IPS DF 6.9 (cell line): ENCODE measurements around the gene SEC11A.
"Not testable (repeated sequence)": the region's sequence is repeated elsewhere in the genome, so short reads cannot be mapped to it uniquely, and the experiment has no call there.

Experiments used
- DNase-seq: peaks from one replicate; pipeline ENCODE4 v3.0.0-alpha.2; 2013; ENCODE audit warnings: low read depth, low spot score
- H3K27ac ChIP-seq: one replicate; pipeline ENCODE4 v1.5.1; 2013; ENCODE audit warnings: low read length, control low read depth
- H3K27me3 ChIP-seq: 2 replicates; pipeline ENCODE4 v1.6.1; 2013; ENCODE audit warnings: mild to moderate bottlenecking, low read length; ENCODE audit not compliant: control insufficient read depth, insufficient read depth
- H3K36me3 ChIP-seq: 2 replicates; pipeline ENCODE4 v1.6.1; 2013; ENCODE audit warnings: low read length; ENCODE audit not compliant: control insufficient read depth, insufficient read depth
- H3K4me1 ChIP-seq: 2 replicates; pipeline ENCODE4 v1.6.1; 2013; ENCODE audit warnings: low read length; ENCODE audit not compliant: control insufficient read depth, insufficient read depth
- H3K4me3 ChIP-seq: 2 replicates; pipeline ENCODE4 v1.5.1; 2013; ENCODE audit warnings: mild to moderate bottlenecking, low read length
- H3K9me3 ChIP-seq: 2 replicates; pipeline ENCODE4 v1.6.1; 2013; ENCODE audit warnings: low read length, inconsistent platforms; ENCODE audit not compliant: control insufficient read depth, insufficient read depth
- WGBS: extraction: QIAGEN DNeasy Blood & Tissue Kit; methylation state at CpG from one replicate; pipeline ENCODE4 v1.1.7; 2013; ENCODE audit warnings: mixed read lengths, missing lambda C conversion rate; ENCODE audit not compliant: insufficient read length, insufficient coverage; 5-methylcytosine and 5-hydroxymethylcytosine counted together

SEC11A gene

DNA sequence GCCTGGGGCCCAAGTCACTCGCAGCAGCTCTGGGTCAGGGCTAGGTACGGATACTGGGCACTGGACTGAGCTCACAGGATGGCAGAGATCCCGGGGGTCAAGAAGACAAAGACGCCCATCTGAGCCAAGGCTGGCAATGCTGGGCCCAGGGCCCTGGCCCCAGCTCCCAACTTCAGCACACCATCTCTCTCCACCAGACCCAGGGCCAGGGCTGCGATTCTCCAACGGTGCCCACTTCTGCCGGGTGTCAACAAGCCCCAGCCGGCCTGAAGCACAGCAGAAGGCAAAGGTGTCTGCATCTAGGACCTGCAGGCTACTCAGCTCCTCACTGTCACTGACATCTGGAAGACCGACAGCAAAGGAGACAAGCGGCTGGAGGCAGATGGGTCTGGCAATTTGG, 70.4 kb downstream of the SEC11A start:
- Histone ChIP-seq H3K36me3 (peaks cover 39% of the 10 kb centered on the region), H3K4me1 (no peaks in the 10 kb centered on the region), H3K27ac (no peak overlapping the region), H3K27me3 (no peaks in the 10 kb centered on the region), H3K4me3 (no peak overlapping the region), H3K9me3 (no peaks in the 10 kb centered on the region)
- DNase-seq, result no peak
- WGBS, result no CpG with 5 or more reads among the region's 10 CpGs

DNA sequence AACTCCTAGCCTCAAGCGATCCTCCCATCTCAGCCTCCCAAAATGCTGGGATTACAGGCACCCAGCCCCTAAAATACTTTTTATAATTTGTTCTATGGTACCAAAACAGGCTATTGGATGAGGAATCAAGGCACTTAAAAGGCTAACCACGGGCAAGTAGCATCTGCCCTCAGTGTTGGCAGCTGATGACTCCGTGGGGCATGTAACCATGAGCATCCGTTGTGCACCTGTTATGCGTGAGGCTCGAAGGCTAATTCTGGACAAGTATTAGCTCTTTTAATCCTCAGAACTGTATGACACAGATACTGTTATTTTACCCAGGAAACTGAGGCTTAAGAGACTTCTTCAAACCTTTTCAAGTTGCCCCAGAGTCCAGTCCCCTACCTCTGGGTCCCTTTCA, 72.1 kb downstream of the SEC11A start:
- H3K36me3 ChIP-seq, result peaks cover 40% of the 10 kb centered on the region
- no peak for DNase-seq
- H3K27ac ChIP-seq, result no peak overlapping the region
- no peaks in the 10 kb centered on the region for H3K9me3 ChIP-seq
- no peaks in the 10 kb centered on the region for H3K4me1 ChIP-seq
- no peaks in the 10 kb centered on the region for H3K27me3 ChIP-seq
- WGBS, result no CpG with 5 or more reads among the region's 6 CpGs
- no peak overlapping the region for H3K4me3 ChIP-seq

DNA sequence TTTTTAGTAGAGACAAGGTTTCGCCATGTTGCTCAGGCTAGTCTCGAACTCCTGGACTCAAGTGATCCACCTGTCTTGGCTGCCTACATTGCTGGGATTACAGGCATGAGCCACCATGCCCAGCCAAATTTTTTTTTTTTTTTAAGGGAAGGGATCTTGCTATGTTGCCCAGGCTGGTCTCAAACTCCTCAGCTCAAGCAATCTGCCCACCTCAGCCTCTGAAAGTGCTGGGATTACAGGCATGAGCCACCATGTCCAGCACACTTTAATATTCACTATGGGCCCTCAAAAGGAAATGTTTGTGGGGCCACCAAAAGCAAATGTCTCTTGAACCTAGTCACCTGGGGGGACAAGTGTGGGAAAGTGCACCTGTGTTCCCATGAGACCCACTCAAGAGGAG, 73.3 kb downstream of the SEC11A start:
- DNase-seq, result not testable (repeated sequence)
- WGBS, result no CpG with 5 or more reads among the region's 2 CpGs

DNA sequence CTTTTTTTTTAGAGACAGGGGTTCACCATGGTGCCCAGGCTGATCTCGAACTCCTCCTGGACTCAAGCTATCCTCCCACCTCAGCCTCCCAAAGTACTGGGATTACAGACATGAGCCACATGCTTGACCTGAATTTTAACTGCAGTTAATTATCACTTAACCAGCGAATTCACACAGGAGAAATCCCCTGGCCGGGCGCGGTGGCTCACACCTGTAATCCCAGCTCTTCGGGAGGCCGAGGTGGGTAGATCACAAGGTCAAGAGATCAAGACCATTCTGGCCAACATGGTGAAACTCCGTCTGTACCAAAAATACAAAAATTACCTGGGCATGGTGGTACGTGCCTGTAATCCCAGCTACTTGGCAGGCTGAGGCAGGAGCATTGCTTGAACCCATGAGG, 74.1 kb downstream of the SEC11A start:
- H3K4me1 ChIP-seq, H3K27me3 ChIP-seq, DNase-seq, H3K27ac ChIP-seq, H3K9me3 ChIP-seq, H3K4me3 ChIP-seq: not testable (repeated sequence)
- peaks cover 26% of the 10 kb centered on the region for H3K36me3 ChIP-seq
- no CpG with 5 or more reads among the region's 9 CpGs for WGBS

More for the DNA sequence above, 73.3 kb downstream of the SEC11A start:
- not testable (repeated sequence) for H3K9me3 ChIP-seq, H3K4me3 ChIP-seq, H3K4me1 ChIP-seq, H3K27ac ChIP-seq, H3K27me3 ChIP-seq
- peaks cover 30% of the 10 kb centered on the region for H3K36me3 ChIP-seq

DNA sequence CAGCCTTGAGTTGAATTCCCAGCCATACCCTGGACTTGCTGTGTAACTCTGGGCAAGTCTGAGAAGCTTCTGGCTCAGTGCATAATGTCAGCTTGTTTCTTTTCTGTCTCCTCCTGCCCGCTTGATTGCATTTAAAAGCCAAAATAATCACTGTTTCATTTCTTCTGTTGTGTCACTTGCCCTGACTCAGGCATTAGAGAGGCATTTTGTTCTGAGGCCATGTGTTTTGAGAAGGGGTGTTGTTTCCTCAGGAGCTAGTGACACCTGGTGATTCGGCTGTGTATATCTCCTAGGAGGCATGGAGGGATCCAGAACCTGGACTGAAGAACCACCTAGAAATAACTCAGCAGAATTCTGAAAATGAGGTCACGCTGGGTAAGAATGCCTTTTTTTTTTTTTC, 77.8 kb downstream of the SEC11A start:
- Histone ChIP-seq H3K27me3 (no peaks in the 10 kb centered on the region), H3K4me3 (no peak overlapping the region), H3K4me1 (no peaks in the 10 kb centered on the region), H3K27ac (no peak overlapping the region), H3K9me3 (no peaks in the 10 kb centered on the region), H3K36me3 (peaks cover 5% of the 10 kb centered on the region; the same call in 1 of the 2 replicates)
- no CpG with 5 or more reads among the region's 3 CpGs for WGBS
- no peak for DNase-seq

DNA sequence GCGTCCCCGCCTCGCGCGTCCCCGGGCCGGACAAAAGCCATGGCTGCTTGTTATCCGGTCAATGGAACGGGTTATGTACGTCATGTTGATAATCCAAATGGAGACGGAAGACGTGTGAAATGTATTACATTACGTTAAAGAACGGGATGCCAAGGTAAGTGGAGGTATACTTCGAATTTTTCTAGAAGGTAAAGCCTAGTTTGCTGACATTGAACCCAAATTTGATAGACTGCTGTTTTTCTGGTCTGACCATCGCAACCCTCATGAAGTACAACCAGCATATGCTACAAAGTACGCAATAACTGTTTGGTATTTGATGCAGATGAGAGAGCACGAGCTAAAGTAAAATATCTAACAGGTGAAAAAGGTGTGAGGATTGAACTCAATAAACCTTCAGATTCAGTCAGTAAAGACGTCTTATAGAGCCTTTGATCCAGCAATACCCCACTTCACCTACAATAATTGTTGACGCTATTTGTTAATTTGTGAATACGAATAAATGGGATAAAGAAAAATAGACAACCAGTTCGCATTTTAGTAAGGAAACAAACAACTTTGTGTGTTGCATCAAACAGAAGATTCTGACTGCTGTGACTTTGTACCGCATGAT, 81.6 kb downstream of the SEC11A start:
- no peak overlapping the region for H3K27ac ChIP-seq
- no peaks in the 10 kb centered on the region; the same call in 1 of the 2 replicates for H3K4me1 ChIP-seq
- no peak for DNase-seq
- no peaks in the 10 kb centered on the region for H3K36me3 ChIP-seq
- peak overlapping the region; percentile 38; the same call in 1 of the 2 replicates for H3K4me3 ChIP-seq
- H3K27me3 ChIP-seq, result no peaks in the 10 kb centered on the region
- 100% methylated on average over 2 of the region's 23 CpGs for WGBS
- H3K9me3 ChIP-seq, result no peaks in the 10 kb centered on the region

DNA sequence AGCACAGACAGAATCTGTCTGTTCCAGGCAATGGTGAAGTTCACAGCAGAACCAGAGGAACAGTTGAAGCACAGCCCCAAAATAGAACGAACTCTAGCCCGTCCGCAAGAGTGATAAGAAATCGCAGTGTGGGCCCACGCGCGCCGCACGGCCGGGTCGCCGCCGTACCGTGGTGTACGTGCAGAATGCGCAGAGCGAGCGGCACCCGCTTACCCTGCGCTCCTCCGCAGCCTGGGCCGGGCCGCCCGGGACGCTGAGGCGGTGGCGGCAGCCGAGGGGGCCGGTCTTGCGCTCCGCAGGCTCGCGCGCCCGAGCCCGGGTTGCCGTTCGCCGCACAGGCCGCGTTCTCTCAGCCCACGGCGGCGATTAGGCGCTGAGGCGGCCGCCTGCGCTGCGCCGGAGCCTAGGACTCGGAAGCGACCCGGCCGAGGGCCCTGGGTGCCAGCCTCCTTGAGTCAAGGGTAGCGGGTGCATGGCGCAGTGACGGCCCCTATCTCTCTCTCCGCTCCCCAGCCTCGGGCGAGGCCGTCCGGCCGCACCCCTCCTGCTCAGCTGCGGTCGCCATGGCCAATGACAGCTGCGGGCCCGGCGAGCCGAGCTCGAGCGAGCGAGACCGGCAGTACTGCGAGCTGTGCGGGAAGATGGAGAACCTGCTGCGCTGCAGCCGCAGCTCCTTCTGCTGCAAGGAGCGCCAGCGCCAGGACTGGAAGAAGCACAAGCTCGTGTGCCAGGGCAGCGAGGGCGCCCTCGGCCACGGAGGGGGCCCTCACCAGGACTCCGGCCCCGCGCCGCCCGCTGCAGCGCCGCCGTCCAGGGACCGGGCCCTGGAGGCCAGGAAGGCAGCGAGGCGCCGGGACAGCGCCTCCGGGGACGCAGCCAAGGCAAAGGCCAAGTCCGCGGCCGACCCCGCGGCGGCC, 82.4 kb downstream of the SEC11A start:
- no peak for DNase-seq
- H3K27ac ChIP-seq, result no peak overlapping the region
- no peaks in the 10 kb centered on the region for H3K36me3 ChIP-seq
- H3K9me3 ChIP-seq, result no peaks in the 10 kb centered on the region
- H3K27me3 ChIP-seq, result no peaks in the 10 kb centered on the region
- H3K4me1 ChIP-seq, result no peaks in the 10 kb centered on the region; the same call in 1 of the 2 replicates
- no CpG with 5 or more reads among the region's 105 CpGs for WGBS
- H3K4me3 ChIP-seq, result peak overlapping the region; percentile 38; the same call in 1 of the 2 replicates

DNA sequence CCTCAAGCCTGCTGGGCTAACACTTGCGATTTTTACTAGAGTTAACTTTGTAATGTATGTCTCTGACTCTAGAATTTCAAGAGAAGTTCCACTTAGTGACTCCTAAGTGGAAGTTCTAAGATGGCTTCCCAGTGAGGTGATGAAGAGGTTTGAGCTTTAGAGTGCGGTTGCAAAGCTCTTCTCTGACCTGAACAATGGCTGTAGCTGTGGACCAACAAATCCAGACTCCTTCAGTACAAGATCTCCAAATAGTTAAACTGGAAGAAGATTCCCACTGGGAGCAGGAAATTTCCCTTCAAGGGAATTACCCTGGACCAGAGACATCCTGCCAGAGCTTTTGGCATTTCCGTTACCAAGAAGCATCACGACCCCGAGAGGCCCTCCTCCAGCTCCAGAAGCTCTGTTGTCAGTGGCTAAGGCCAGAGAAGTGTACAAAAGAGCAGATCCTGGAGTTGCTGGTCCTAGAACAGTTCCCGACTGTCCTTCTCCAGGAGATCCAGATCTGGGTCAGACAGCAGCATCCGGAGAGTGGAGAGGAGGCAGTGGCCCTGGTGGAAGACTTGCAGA, 84.2 kb downstream of the SEC11A start:
- no peaks in the 10 kb centered on the region; the same call in 1 of the 2 replicates for H3K4me1 ChIP-seq
- H3K9me3 ChIP-seq, result no peaks in the 10 kb centered on the region
- no CpG with 5 or more reads among the region's 7 CpGs for WGBS
- peak overlapping the region; percentile 46; the same call in 1 of the 2 replicates for H3K4me3 ChIP-seq
- no peaks in the 10 kb centered on the region for H3K36me3 ChIP-seq
- no peak overlapping the region for H3K27ac ChIP-seq
- H3K27me3 ChIP-seq, result no peaks in the 10 kb centered on the region
- no peak for DNase-seq

DNA sequence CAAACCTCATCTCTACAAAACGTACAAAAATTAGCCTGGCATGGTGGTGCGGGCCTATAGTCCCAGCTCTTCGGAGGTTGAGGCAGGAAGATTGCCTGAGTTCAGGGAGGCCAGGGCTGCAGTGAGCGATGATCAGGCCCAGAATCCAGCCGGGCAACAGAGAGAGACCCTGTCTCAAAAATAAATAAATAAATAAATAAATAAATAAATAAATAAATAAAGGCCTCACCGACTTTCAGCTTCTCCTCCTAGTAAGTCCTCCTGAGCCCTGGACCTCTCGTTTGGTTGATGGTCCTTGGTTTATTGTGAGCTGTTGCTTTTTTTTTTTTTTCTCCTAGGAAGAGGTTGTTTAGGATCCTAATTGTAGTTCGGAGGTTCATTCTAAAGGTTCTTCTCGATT, 86.9 kb downstream of the SEC11A start:
- no peak for DNase-seq
- WGBS, result no CpG with 5 or more reads among the region's 9 CpGs
- no peaks in the 10 kb centered on the region for H3K36me3 ChIP-seq
- H3K27ac ChIP-seq, result no peak overlapping the region
- no peaks in the 10 kb centered on the region; the same call in 1 of the 2 replicates for H3K4me1 ChIP-seq
- H3K27me3 ChIP-seq, result no peaks in the 10 kb centered on the region
- no peak overlapping the region for H3K4me3 ChIP-seq
- no peaks in the 10 kb centered on the region; the same call in 1 of the 2 replicates for H3K9me3 ChIP-seq

DNA sequence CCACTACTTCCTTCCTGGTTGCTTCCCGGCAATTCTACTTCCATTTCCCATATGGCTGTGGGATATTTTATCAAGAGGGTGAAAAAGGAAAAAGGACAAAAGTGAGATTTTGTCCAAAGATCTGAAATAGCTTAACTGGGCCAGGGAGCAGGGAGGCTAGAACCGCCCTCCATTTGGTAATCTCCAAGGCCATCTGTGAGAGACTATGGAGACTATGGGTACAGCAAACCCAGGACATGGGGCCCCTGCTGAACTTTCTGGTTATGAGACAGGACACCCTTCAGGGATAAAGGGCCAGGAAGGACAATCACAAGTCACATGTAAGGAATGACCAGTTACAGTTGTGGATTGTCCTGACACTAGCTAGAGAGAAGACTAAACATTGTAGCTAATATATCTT, 90.8 kb downstream of the SEC11A start:
- peaks cover 17% of the 10 kb centered on the region for H3K9me3 ChIP-seq
- no peaks in the 10 kb centered on the region for H3K4me1 ChIP-seq
- no CpG with 5 or more reads among the region's 2 CpGs for WGBS
- no peak overlapping the region for H3K27ac ChIP-seq
- peaks cover 22% of the 10 kb centered on the region for H3K36me3 ChIP-seq
- peaks cover 1% of the 10 kb centered on the region; the same call in 1 of the 2 replicates for H3K27me3 ChIP-seq
- no peak for DNase-seq
- no peak overlapping the region for H3K4me3 ChIP-seq
